ENCODE data around the gene GLYATL3. TPM values are rescaled to one million over a fixed set of nuclear protein-coding genes. Genes with fewer than 3 reads are reported as not detected.

Gene GLYATL3
- total RNA-seq, 1 donor from 2014 or later = not detected

- FAIRE-seq = no peak
- no peak for DNase-seq (ENCODE audit: low spot score in 2 of 2)
Observed at GRCh38 chr6:49513153-49513989, 13.6 kb downstream of the GLYATL3 start.

- FAIRE-seq = no peak
- DNase-seq (ENCODE audit: low spot score in 2 of 2) = no peak
Observed at GRCh38 chr6:49514571-49515484, 15.1 kb downstream of the GLYATL3 start.

GRCh38 chr6:49515485-49516146 lies 15.9 kb downstream of the GLYATL3 start:
- DNase-seq (ENCODE audit: low spot score in 2 of 2) (no peak), FAIRE-seq (no peak)

GRCh38 chr6:49516147-49516505 lies 16.4 kb downstream of the GLYATL3 start:
- DNase-seq (ENCODE audit: low spot score in 2 of 2) (no peak), FAIRE-seq (no peak)

- no peak for FAIRE-seq
Observed at GRCh38 chr6:49517919-49518318, 18.2 kb downstream of the GLYATL3 start.

GRCh38 chr6:49519660-49520059 lies 19.9 kb downstream of the GLYATL3 start:
- FAIRE-seq (no peak), DNase-seq (ENCODE audit: low spot score in 2 of 2) (no peak)

More at GRCh38 chr6:49517919-49518318, 18.2 kb downstream of the GLYATL3 start:
- no peak for DNase-seq (ENCODE audit: low spot score in 2 of 2)

- FAIRE-seq (no peak), DNase-seq (ENCODE audit: low spot score in 2 of 2) (no peak)
Observed at GRCh38 chr6:49522710-49523593, 23.2 kb downstream of the GLYATL3 start.

GRCh38 chr6:49523901-49524300 lies 24.2 kb downstream of the GLYATL3 start:
- FAIRE-seq (no peak), DNase-seq (ENCODE audit: low spot score in 2 of 2) (no peak)

- no peak for FAIRE-seq
- DNase-seq (ENCODE audit: low spot score in 2 of 2) = no peak
Observed at GRCh38 chr6:49524541-49524940, 24.8 kb downstream of the GLYATL3 start.

GRCh38 chr6:49526598-49526997 lies 26.9 kb downstream of the GLYATL3 start:
- no peak for FAIRE-seq
- DNase-seq (ENCODE audit: low spot score in 2 of 2) = no peak

GRCh38 chr6:49527320-49527719 lies 27.6 kb downstream of the GLYATL3 start:
- DNase-seq (ENCODE audit: low spot score in 2 of 2) (no peak), FAIRE-seq (no peak)

- DNase-seq (ENCODE audit: low spot score in 2 of 2) = no peak
- FAIRE-seq = no peak
Observed at GRCh38 chr6:49528571-49528970, 28.8 kb downstream of the GLYATL3 start.

GRCh38 chr6:49530141-49530776 lies 30.5 kb downstream of the GLYATL3 start:
- FAIRE-seq = no peak

GRCh38 chr6:49531774-49532569 lies 32.2 kb downstream of the GLYATL3 start:
- FAIRE-seq (peak; percentile 96), DNase-seq (ENCODE audit: low spot score in 2 of 2) (peak in 1 of 2 donors; percentile 20)

More at GRCh38 chr6:49530141-49530776, 30.5 kb downstream of the GLYATL3 start:
- no peak for DNase-seq (ENCODE audit: low spot score in 2 of 2)

GRCh38 chr6:49535795-49536194 lies 36.1 kb downstream of the GLYATL3 start:
- FAIRE-seq = no peak
- DNase-seq (ENCODE audit: low spot score in 2 of 2) = no peak

GRCh38 chr6:49539102-49539501 lies 39.4 kb downstream of the GLYATL3 start:
- DNase-seq (ENCODE audit: low spot score in 2 of 2) = no peak
- no peak for FAIRE-seq

- DNase-seq (ENCODE audit: low spot score in 2 of 2) = no peak
- no peak for FAIRE-seq
Observed at GRCh38 chr6:49540614-49541013, 40.9 kb downstream of the GLYATL3 start.

GRCh38 chr6:49541210-49541724 lies 41.5 kb downstream of the GLYATL3 start:
- FAIRE-seq (no peak), DNase-seq (ENCODE audit: low spot score in 2 of 2) (no peak)

Data from frontal cortex (tissue), 4 donors.